ENCODE data around the gene TEX19. TPM values are rescaled to one million over a fixed set of nuclear protein-coding genes. Genes with fewer than 3 reads are reported as not detected.
"Not testable (repeated sequence)": the region's sequence is repeated elsewhere in the genome, so short reads cannot be mapped to it uniquely, and the experiment has no call there.

Gene TEX19
- total and polyA plus RNA-seq, 11 donors = not detected

DNA sequence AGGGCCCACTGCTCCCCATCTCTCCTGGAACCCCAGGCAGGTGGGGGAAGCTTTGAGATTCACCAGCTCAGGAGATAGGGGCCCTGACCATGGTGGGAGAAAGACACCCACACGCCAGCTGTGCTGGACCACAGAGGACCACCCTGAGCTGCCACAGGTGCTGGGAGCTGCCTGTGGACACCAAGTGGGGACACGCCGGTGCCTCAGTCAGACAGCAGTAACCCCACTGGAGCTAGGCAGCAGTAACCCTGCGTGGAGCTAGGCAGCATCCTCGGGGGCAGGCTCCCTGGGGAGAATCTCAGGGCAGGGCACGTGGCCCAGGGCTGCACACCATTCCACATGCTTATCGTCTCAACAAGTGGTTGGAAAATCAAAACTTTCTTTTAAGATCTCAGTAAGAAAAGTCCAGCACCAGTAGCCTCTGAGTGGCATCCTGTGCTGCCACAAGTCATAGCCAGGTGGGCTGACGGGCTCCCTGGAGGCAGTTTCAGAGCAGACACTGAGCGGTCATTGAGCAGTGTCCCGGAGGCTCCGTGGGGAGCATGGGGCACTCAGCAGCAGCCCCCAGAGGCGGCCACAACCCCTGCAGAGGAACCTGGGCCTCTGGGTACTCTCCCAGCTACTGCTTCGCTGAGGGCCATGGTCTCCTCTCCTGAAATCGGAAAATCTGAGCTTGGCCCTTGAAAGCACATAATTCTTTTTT is 51.1 kb downstream of the TEX19 start:
- no peak for TF ChIP-seq POLR2A (IDR thresholded peaks at IDR 0.05)
- TF ChIP-seq, protein P1, sequence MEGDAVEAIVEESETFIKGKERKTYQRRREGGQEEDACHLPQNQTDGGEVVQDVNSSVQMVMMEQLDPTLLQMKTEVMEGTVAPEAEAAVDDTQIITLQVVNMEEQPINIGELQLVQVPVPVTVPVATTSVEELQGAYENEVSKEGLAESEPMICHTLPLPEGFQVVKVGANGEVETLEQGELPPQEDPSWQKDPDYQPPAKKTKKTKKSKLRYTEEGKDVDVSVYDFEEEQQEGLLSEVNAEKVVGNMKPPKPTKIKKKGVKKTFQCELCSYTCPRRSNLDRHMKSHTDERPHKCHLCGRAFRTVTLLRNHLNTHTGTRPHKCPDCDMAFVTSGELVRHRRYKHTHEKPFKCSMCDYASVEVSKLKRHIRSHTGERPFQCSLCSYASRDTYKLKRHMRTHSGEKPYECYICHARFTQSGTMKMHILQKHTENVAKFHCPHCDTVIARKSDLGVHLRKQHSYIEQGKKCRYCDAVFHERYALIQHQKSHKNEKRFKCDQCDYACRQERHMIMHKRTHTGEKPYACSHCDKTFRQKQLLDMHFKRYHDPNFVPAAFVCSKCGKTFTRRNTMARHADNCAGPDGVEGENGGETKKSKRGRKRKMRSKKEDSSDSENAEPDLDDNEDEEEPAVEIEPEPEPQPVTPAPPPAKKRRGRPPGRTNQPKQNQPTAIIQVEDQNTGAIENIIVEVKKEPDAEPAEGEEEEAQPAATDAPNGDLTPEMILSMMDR (IDR thresholded peaks at IDR 0.05) = no peak
- Histone ChIP-seq H3K27ac (no peak overlapping the region), H3K36me3 (peaks cover 0 to 11% (median 0%) of the 10 kb centered on the region in 9 donors), H3K9me3 (no peaks in the 10 kb centered on the region), H3K27me3 (no peaks in the 10 kb centered on the region), H3K4me1 (peaks cover 0 to 23% (median 8%) of the 10 kb centered on the region in 12 donors), H3K4me3 (no peak overlapping the region)
- DNase-seq (peak in 1 of 5 donors; percentile 21), ATAC-seq (no peak)
- WGBS, 4 donors = 84 to 93% (median 92%) methylated on average over 10 to 14 of the region's 14 CpGs
- intact Hi-C loops (cut with DNase I) = loop anchor here in 2 of 10 donors (5.0 kb wide), 3 partner anchors 38 to 198 kb away; partner anchors contain the start of genes CCDC57 (in 1 of the 2) and UTS2R (in 1 of the 2)

DNA sequence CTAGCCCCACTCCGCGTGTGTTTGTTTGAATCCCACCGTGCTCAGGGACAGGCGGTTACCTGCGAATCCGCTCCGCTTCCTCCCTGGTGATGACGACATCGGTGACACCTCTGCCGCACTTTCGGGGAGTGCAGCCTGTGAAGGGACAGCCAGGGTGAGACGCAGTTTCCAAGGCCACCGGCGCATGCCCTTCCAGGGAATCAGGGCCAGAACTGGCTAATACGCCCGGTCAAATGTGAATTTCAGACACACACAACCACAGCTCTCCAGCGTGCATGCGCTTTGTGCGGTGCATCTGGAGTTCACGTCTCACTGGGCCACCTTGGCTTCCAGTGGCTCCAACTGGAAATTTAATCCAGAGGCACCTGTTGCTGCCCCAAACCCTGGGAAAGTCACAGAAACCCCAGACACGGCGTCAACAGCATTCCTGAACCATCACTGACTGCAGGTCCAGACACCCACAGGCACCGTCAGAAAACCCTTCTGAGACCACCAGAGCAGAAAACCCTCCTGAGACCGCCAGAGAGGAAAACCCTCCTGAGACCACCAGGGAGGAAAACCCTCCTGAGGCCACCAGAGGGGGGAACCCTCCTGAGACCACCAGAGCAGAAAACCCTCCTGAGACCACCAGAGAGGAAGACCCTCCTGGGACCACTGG is 52.5 kb downstream of the TEX19 start:
- Histone ChIP-seq H3K9me3 (no peaks in the 10 kb centered on the region), H3K27ac (no peak overlapping the region), H3K27me3 (no peaks in the 10 kb centered on the region), H3K36me3 (peaks cover 0 to 11% (median 0%) of the 10 kb centered on the region in 9 donors), H3K4me3 (no peak overlapping the region), H3K4me1 (peaks cover 0 to 23% (median 8%) of the 10 kb centered on the region in 12 donors)
- intact Hi-C loops (cut with DNase I) = loop anchor here in 2 of 10 donors (5.0 kb wide), 3 partner anchors 39 to 199 kb away; partner anchors contain the start of genes CCDC57 (in 1 of the 2) and UTS2R (in 1 of the 2)
- DNase-seq = peak in 1 of 5 donors; percentile 22
- ATAC-seq = no peak
- WGBS, 4 donors = 94 to 96% (median 95%) methylated on average over 24 of the region's 24 CpGs
- TF ChIP-seq POLR2A (IDR thresholded peaks at IDR 0.05) = no peak
- TF ChIP-seq, protein P1 (IDR thresholded peaks at IDR 0.05) = no peak

DNA sequence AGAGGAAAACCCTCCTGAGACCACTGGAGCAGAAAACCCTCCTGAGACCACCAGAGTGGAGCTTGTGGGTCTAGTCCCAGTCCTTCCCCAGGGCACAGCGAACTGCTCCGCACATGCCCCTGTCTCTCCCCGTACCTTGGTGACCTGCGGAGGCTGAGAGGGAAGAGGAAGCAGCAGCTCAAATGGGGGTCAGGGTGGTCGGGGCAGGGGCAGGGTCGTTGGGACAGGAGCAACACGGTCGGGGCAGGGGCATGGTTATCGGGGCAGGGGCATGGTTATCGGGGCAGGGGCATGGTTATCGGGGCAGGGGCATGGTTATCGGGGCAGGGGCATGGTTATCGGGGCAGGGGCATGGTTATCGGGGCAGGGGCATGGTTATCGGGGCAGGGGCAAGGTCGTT is 53.0 kb downstream of the TEX19 start:
- not testable (repeated sequence) for H3K27me3 ChIP-seq, H3K9me3 ChIP-seq, ATAC-seq, H3K27ac ChIP-seq, H3K4me3 ChIP-seq
- intact Hi-C loops (cut with DNase I) = loop anchor here in 2 of 10 donors (5.0 kb wide), 3 partner anchors 40 to 200 kb away; partner anchors contain the start of genes CCDC57 (in 1 of the 2) and UTS2R (in 1 of the 2)
- WGBS, 4 donors = 89 to 93% (median 92%) methylated on average over 16 of the region's 16 CpGs
- peaks cover 0 to 11% (median 0%) of the 10 kb centered on the region in 9 donors for H3K36me3 ChIP-seq
- H3K4me1 ChIP-seq = peaks cover 0 to 22% (median 7%) of the 10 kb centered on the region in 12 donors
- peak in 1 of 5 donors; percentile 11 for DNase-seq

DNA sequence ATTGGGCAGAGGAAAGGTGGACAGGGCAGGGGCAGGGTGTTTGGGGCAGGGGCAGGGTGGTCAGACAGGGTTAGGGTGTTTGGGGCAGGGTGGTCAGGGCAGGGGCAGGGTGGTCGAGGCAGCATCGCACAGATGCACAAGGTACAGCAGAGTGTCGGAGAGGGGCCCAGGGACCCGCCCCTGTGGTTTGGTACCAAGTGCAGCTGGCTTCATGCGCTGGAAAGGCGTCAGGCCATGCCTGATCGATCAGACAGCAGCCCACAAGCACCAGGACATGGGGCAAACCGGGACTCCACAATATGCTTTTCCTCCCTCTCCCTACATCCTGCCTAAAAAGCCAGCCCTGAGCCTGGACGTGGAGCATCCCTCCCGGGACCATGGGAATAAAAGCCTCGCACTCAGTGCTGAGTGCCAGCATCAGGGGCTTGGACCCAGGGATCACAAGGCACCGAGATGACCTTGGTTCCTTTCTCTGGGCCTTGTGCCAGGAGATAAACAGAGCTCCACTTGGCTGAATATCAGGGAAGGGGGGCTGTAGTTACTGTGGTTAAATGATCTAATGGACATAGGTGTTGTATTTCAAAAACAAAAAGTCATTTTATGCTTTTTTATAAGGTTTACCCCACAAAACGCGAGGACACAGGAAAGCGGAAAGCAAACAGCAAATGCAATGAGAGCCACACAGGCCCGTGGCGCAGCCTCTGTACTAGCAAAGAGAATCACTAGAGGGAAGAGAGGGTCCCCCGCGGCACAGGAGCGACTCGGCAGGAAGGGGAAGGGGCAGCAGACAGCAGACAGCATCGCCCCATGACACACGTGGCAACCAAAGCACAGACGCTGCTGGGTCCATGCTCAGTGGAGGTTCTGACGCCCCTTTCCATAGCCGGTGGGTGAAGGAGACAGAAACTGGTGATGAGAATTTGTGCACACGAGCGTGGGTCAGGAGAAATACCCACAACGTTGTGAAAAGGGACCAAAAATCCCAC is 53.8 kb downstream of the TEX19 start:
- H3K9me3 ChIP-seq = no peaks in the 10 kb centered on the region
- no peak overlapping the region for H3K4me3 ChIP-seq
- intact Hi-C loops (cut with DNase I) = loop anchor here in 2 of 10 donors (5.0 kb wide), 3 partner anchors 41 to 201 kb away; partner anchors contain the start of genes CCDC57 (in 1 of the 2) and UTS2R (in 1 of the 2)
- H3K4me1 ChIP-seq = peaks cover 1 to 20% (median 10%) of the 10 kb centered on the region in 12 donors
- H3K27ac ChIP-seq = no peak overlapping the region
- ATAC-seq (peak in 1 of 4 donors; percentile 27), DNase-seq (peak in 2 of 5 donors; percentile 21 to 35)
- H3K27me3 ChIP-seq = no peaks in the 10 kb centered on the region
- 79 to 82% (median 80%) methylated on average over 28 to 29 of the region's 29 CpGs for WGBS, 4 donors
- H3K36me3 ChIP-seq = peaks cover 0 to 11% (median 0%) of the 10 kb centered on the region in 9 donors
- TF ChIP-seq, protein P1 (IDR thresholded peaks at IDR 0.05) = no peak
- no peak for TF ChIP-seq POLR2A (IDR thresholded peaks at IDR 0.05)
